ENCODE data around the gene SHC2. TPM values are rescaled to one million over a fixed set of nuclear protein-coding genes. Genes with fewer than 3 reads are reported as not detected.
"Not testable (repeated sequence)": the region's sequence is repeated elsewhere in the genome, so short reads cannot be mapped to it uniquely, and the experiment has no call there.

Gene SHC2
- total RNA-seq, 1 experiment from 2014 or later: 7.0 TPM

- in situ Hi-C loops (cut with HindIII; ENCODE audit: low pct_unique_long_range_greater_than_20kb, low sequenced_read_pairs): no loop called here
- no peak for DNase-seq (ENCODE audit: low read depth, low spot score)
Observed at GRCh38 chr19:390386-391206, 70.2 kb downstream of the SHC2 start.

GRCh38 chr19:389935-390289, 70.9 kb downstream of the SHC2 start:
- DNase-seq (ENCODE audit: low read depth, low spot score): no peak
- in situ Hi-C loops (cut with HindIII; ENCODE audit: low pct_unique_long_range_greater_than_20kb, low sequenced_read_pairs): no loop called here

GRCh38 chr19:389255-389934, 71.4 kb downstream of the SHC2 start:
- DNase-seq (ENCODE audit: low read depth, low spot score): no peak
- in situ Hi-C loops (cut with HindIII; ENCODE audit: low pct_unique_long_range_greater_than_20kb, low sequenced_read_pairs): no loop called here

GRCh38 chr19:388691-389090, 72.1 kb downstream of the SHC2 start:
- no peak for DNase-seq (ENCODE audit: low read depth, low spot score)
- in situ Hi-C loops (cut with HindIII; ENCODE audit: low pct_unique_long_range_greater_than_20kb, low sequenced_read_pairs): no loop called here

GRCh38 chr19:387777-388176, 73.1 kb downstream of the SHC2 start:
- no peak for DNase-seq (ENCODE audit: low read depth, low spot score)
- in situ Hi-C loops (cut with HindIII; ENCODE audit: low pct_unique_long_range_greater_than_20kb, low sequenced_read_pairs): no loop called here

- DNase-seq (ENCODE audit: low read depth, low spot score); in situ Hi-C loops (cut with HindIII; ENCODE audit: low pct_unique_long_range_greater_than_20kb, low sequenced_read_pairs): not testable (repeated sequence)
Observed at GRCh38 chr19:386632-387301, 74.1 kb downstream of the SHC2 start.

GRCh38 chr19:386189-386588, 74.6 kb downstream of the SHC2 start:
- DNase-seq (ENCODE audit: low read depth, low spot score); in situ Hi-C loops (cut with HindIII; ENCODE audit: low pct_unique_long_range_greater_than_20kb, low sequenced_read_pairs): not testable (repeated sequence)

- in situ Hi-C loops (cut with HindIII; ENCODE audit: low pct_unique_long_range_greater_than_20kb, low sequenced_read_pairs): no loop called here
- DNase-seq (ENCODE audit: low read depth, low spot score): no peak
Observed at GRCh38 chr19:384799-385169, 76.0 kb downstream of the SHC2 start.

- in situ Hi-C loops (cut with HindIII; ENCODE audit: low pct_unique_long_range_greater_than_20kb, low sequenced_read_pairs): no loop called here
- DNase-seq (ENCODE audit: low read depth, low spot score): no peak
Observed at GRCh38 chr19:383922-384798, 76.7 kb downstream of the SHC2 start.

- no peak for DNase-seq (ENCODE audit: low read depth, low spot score)
- in situ Hi-C loops (cut with HindIII; ENCODE audit: low pct_unique_long_range_greater_than_20kb, low sequenced_read_pairs): no loop called here
Observed at GRCh38 chr19:383040-383439, 77.8 kb downstream of the SHC2 start.

- DNase-seq (ENCODE audit: low read depth, low spot score); in situ Hi-C loops (cut with HindIII; ENCODE audit: low pct_unique_long_range_greater_than_20kb, low sequenced_read_pairs): not testable (repeated sequence)
Observed at GRCh38 chr19:382578-382977, 78.3 kb downstream of the SHC2 start.

GRCh38 chr19:381901-382300, 78.9 kb downstream of the SHC2 start:
- in situ Hi-C loops (cut with HindIII; ENCODE audit: low pct_unique_long_range_greater_than_20kb, low sequenced_read_pairs); DNase-seq (ENCODE audit: low read depth, low spot score): not testable (repeated sequence)

GRCh38 chr19:380618-381219, 80.1 kb downstream of the SHC2 start:
- DNase-seq (ENCODE audit: low read depth, low spot score); in situ Hi-C loops (cut with HindIII; ENCODE audit: low pct_unique_long_range_greater_than_20kb, low sequenced_read_pairs): not testable (repeated sequence)

- no peak for DNase-seq (ENCODE audit: low read depth, low spot score)
- in situ Hi-C loops (cut with HindIII; ENCODE audit: low pct_unique_long_range_greater_than_20kb, low sequenced_read_pairs): no loop called here
Observed at GRCh38 chr19:379796-380195, 81.0 kb downstream of the SHC2 start.

- no peak for DNase-seq (ENCODE audit: low read depth, low spot score)
- in situ Hi-C loops (cut with HindIII; ENCODE audit: low pct_unique_long_range_greater_than_20kb, low sequenced_read_pairs): no loop called here
Observed at GRCh38 chr19:378706-379105, 82.1 kb downstream of the SHC2 start.

GRCh38 chr19:377801-378581, 82.8 kb downstream of the SHC2 start:
- no peak for DNase-seq (ENCODE audit: low read depth, low spot score)
- in situ Hi-C loops (cut with HindIII; ENCODE audit: low pct_unique_long_range_greater_than_20kb, low sequenced_read_pairs): no loop called here

- in situ Hi-C loops (cut with HindIII; ENCODE audit: low pct_unique_long_range_greater_than_20kb, low sequenced_read_pairs): no loop called here
- DNase-seq (ENCODE audit: low read depth, low spot score): no peak
Observed at GRCh38 chr19:376111-376470, 84.7 kb downstream of the SHC2 start.

Measured in SK-MEL-5 (cell line).